ENCODE results near the gene CBX2.
"Not testable (repeated sequence)": the region's sequence is repeated elsewhere in the genome, so short reads cannot be mapped to it uniquely, and the experiment has no call there.

The CBX2 gene

DNA sequence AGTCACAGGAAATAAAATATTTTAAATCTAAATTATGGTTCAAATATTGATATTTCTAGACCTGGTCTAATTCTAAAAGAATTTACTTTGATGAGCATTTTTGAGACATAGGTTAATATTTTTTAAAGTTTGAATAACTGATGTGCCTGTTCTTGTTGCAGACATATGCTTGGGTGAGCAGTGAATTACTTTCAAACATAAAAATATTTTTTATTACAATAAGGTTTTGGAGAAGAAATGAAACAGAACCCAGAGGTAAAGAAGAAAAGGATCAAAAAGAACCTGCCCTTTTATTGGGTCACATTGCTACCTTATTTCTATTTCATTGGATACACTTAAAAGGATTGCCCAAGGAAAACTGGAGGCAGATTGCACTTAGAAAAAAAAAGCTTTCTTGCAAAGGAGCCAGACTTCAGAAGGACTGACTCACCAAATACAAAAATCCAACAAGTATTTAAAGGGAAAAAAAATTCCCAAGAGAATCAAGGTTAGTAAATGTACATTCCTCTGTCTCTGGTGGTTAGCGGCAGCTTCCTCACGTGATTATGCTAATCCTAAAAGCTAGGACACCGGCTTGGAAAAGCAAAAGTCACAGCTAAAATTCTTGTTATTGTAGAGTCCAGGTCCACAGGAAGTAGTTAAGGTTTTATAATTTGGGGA, 28.7 kb upstream of the CBX2 start:
- TF ChIP-seq, protein P1, sequence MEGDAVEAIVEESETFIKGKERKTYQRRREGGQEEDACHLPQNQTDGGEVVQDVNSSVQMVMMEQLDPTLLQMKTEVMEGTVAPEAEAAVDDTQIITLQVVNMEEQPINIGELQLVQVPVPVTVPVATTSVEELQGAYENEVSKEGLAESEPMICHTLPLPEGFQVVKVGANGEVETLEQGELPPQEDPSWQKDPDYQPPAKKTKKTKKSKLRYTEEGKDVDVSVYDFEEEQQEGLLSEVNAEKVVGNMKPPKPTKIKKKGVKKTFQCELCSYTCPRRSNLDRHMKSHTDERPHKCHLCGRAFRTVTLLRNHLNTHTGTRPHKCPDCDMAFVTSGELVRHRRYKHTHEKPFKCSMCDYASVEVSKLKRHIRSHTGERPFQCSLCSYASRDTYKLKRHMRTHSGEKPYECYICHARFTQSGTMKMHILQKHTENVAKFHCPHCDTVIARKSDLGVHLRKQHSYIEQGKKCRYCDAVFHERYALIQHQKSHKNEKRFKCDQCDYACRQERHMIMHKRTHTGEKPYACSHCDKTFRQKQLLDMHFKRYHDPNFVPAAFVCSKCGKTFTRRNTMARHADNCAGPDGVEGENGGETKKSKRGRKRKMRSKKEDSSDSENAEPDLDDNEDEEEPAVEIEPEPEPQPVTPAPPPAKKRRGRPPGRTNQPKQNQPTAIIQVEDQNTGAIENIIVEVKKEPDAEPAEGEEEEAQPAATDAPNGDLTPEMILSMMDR (IDR thresholded peaks at IDR 0.05; ENCODE audit: insufficient read depth, missing control alignments), result no peak
- DNase-seq (ENCODE audit: insufficient read length, low spot score) (no peak), FAIRE-seq (no peak)

DNA sequence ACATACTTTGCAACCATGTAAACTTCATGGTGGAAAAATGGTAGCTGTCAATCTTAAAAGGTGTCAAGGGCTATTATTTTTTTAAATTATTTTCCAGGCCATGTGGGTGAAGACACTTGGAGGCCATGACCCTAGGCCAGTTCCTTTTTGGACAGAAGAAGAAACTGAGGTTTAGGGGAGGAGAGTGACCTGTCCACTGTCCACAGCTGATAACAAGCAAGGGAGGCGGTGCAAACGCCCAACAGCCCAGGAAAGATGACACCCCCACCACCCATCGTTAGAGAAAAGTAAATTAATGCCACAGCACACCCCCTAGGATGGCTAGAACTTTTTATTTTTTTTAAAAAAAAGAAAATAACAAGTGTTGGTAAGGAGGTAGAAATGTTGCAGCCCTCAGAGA, 28.0 kb upstream of the CBX2 start:
- TF ChIP-seq, protein P1 (IDR thresholded peaks at IDR 0.05; ENCODE audit: insufficient read depth, missing control alignments), result no peak
- FAIRE-seq (no peak), DNase-seq (ENCODE audit: insufficient read length, low spot score) (no peak)

DNA sequence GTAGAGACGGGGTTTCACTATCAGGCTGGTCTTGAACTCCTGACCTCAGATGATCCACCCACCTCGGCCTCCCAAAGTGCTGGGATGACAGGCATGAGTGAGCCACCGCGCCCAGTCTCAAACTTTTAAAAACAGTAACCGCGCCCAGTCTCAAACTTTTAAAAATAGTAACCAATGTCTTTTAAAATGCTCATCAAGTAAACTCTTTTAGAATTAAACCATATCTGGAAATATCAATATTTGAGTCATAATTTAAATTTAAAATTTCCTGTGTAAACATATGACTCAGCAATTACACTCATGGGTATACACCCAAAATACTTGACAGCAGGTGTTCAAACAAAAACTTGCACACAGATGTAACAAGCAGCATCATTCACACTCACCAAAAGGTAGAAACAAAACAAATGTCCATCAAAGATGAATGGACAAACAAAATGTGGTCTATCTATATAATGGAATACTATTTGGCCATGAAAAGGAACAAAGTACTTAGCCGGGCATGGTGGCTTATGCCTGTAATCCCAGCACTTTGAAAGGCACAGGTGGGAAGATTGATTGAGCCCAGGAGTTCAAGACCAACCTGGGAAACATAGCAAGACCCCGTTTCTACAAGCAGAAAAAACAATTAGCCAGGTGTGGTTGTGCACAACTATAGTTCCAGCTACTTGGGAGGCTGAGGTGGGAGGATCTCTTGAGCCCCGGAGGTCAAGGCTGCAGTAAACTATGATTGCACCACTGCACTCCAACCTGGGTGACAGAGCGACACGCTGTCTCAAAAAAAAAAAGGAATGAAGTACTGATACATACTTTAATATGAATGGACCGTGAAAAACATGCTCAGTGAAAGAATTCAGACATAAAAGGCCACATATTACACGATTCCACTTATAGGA, 27.1 kb upstream of the CBX2 start:
- FAIRE-seq, result no peak

DNA sequence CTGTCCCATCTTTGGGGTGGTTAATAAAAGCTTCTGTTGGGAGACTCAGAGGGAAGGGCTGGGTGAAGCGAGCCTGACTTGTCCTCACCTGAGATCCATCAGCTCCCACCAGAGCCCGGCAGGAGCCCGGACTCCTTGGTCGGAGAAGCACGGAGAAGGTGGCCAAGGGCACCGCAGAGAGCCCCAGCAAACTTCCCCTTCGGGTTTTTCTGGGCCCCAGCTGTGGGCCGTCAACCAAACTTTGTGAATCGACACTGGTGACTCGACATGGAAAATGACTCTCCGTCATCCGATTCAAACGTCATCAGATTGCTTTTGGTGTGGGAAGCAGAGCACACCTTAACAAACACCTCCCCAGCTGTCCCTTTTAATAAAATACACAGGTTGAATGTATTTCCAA, 25.8 kb upstream of the CBX2 start:
- TF ChIP-seq, protein P1 (IDR thresholded peaks at IDR 0.05; ENCODE audit: insufficient read depth, missing control alignments), result no peak
- FAIRE-seq, result no peak
- DNase-seq (ENCODE audit: insufficient read length, low spot score), result no peak

More for the DNA sequence above, 27.1 kb upstream of the CBX2 start:
- TF ChIP-seq, protein P1 (IDR thresholded peaks at IDR 0.05; ENCODE audit: insufficient read depth, missing control alignments), result no peak
- DNase-seq (ENCODE audit: insufficient read length, low spot score), result no peak

DNA sequence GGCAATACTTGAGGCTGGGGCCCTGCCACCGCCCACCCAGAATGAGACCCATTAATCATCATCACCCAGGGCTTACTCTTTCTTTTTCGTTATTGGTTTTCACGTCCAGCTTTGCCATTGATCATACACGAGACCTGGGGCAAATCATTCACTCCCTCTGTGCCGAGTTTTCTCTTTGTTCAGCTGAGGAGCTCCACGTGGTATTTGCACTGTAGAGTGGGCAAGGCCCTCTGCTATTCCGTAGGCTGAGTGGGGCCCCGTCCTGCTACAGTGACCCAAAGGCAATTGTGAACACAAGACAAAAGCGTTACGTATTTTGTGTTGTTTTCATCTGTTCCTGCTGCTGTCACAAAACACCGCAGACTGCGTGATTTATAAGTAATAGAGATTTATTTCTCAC, 23.6 kb upstream of the CBX2 start:
- DNase-seq (ENCODE audit: insufficient read length, low spot score), result no peak
- TF ChIP-seq, protein P1 (IDR thresholded peaks at IDR 0.05; ENCODE audit: insufficient read depth, missing control alignments), result no peak
- no peak for FAIRE-seq

DNA sequence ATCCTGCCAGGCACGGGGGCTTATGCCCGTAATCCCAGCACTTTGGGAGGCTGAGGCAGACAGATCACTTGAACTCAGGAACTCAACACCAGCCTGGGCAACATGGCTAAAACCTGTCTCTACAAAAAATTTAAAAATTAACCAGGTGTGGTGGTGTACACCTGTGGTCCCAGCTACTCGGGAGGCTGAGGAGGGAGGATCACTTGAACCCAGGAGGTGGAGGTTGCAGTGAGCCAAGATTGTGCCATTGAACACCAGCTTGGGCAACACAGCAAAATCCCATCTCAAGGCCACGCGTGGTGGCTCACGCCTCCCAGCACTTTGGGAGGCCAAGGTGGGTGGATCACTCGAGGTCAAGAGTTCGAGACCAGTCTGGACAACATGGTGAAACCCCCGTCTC, 23.0 kb upstream of the CBX2 start:
- DNase-seq (ENCODE audit: insufficient read length, low spot score); FAIRE-seq: not testable (repeated sequence)

DNA sequence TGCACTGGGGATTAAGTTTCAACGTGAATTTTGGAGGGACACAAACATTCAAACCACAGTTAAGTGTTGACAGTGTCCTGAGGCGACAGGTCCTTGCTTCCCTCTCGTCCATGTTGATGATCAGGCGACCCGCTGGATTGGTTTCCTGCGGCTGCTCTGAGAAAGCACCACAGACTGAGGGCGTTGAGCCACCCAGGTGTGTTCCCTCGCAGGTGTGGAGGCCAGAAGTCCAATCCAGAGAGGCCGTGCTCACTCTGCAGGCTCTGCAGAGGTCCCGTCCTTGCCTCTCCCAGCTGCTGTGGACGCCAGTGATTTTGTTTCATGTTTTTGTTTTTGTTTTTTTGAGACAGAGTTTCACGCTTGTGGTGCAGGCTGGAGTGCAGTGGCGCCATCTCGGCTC, 22.4 kb upstream of the CBX2 start:
- TF ChIP-seq, protein P1 (IDR thresholded peaks at IDR 0.05; ENCODE audit: insufficient read depth, missing control alignments), result no peak
- no peak for FAIRE-seq
- no peak for DNase-seq (ENCODE audit: insufficient read length, low spot score)
